IPS-18c (cell line): ENCODE measurements around the gene CDHR3.

Source experiments
- H3K4me3 ChIP-seq: 2 replicates; pipeline ENCODE4 v1.7.0; 2013; ENCODE audit warnings: low read depth, mild to moderate bottlenecking, low read length, moderate library complexity; ENCODE audit not compliant: insufficient read depth
- H3K9me3 ChIP-seq: one replicate; pipeline ENCODE4 v1.6.1; 2013; ENCODE audit warnings: mild to moderate bottlenecking, low read length, moderate library complexity; ENCODE audit not compliant: control insufficient read depth, insufficient read depth

The CDHR3 gene

GRCh38 chr7:106063024-106063423 lies 100.0 kb downstream of the CDHR3 start:
- Histone ChIP-seq H3K9me3 (no peaks in the 10 kb centered on the region), H3K4me3 (no peak overlapping the region)

- H3K9me3 ChIP-seq, result no peaks in the 10 kb centered on the region
- H3K4me3 ChIP-seq, result no peak overlapping the region
These were observed 100.6 kb downstream of the CDHR3 start for GRCh38 chr7:106063692-106064091.

- Histone ChIP-seq H3K4me3 (no peak overlapping the region), H3K9me3 (no peaks in the 10 kb centered on the region)
These were observed 101.3 kb downstream of the CDHR3 start for GRCh38 chr7:106064316-106064715.

GRCh38 chr7:106064771-106065574 lies 101.9 kb downstream of the CDHR3 start:
- Histone ChIP-seq H3K4me3 (no peak overlapping the region), H3K9me3 (no peaks in the 10 kb centered on the region)

- Histone ChIP-seq H3K4me3 (no peak overlapping the region), H3K9me3 (no peaks in the 10 kb centered on the region)
These were observed 102.8 kb downstream of the CDHR3 start for GRCh38 chr7:106065575-106066500.

- H3K4me3 ChIP-seq, result no peak overlapping the region
These were observed 104.6 kb downstream of the CDHR3 start for GRCh38 chr7:106067678-106068077.

GRCh38 chr7:106068538-106068961 lies 105.5 kb downstream of the CDHR3 start:
- Histone ChIP-seq H3K9me3 (no peaks in the 10 kb centered on the region), H3K4me3 (no peak overlapping the region)

More at GRCh38 chr7:106067678-106068077, 104.6 kb downstream of the CDHR3 start:
- no peaks in the 10 kb centered on the region for H3K9me3 ChIP-seq

- Histone ChIP-seq H3K4me3 (no peak overlapping the region), H3K9me3 (no peaks in the 10 kb centered on the region)
These were observed 105.9 kb downstream of the CDHR3 start for GRCh38 chr7:106068986-106069385.

GRCh38 chr7:106069471-106070200 lies 106.6 kb downstream of the CDHR3 start:
- no peak overlapping the region for H3K4me3 ChIP-seq

GRCh38 chr7:106070201-106070551 lies 107.1 kb downstream of the CDHR3 start:
- Histone ChIP-seq H3K4me3 (no peak overlapping the region), H3K9me3 (no peaks in the 10 kb centered on the region)

More at GRCh38 chr7:106069471-106070200, 106.6 kb downstream of the CDHR3 start:
- H3K9me3 ChIP-seq, result no peaks in the 10 kb centered on the region

- H3K4me3 ChIP-seq, result no peak overlapping the region
- no peaks in the 10 kb centered on the region for H3K9me3 ChIP-seq
These were observed 107.6 kb downstream of the CDHR3 start for GRCh38 chr7:106070567-106071254.

GRCh38 chr7:106071356-106071998 lies 108.4 kb downstream of the CDHR3 start:
- Histone ChIP-seq H3K4me3 (no peak overlapping the region), H3K9me3 (no peaks in the 10 kb centered on the region)

GRCh38 chr7:106071999-106072714 lies 109.1 kb downstream of the CDHR3 start:
- no peak overlapping the region for H3K4me3 ChIP-seq
- no peaks in the 10 kb centered on the region for H3K9me3 ChIP-seq

GRCh38 chr7:106072715-106073091 lies 109.6 kb downstream of the CDHR3 start:
- H3K4me3 ChIP-seq, result no peak overlapping the region
- no peaks in the 10 kb centered on the region for H3K9me3 ChIP-seq

GRCh38 chr7:106073701-106074100 lies 110.6 kb downstream of the CDHR3 start:
- Histone ChIP-seq H3K4me3 (no peak overlapping the region), H3K9me3 (no peaks in the 10 kb centered on the region)

GRCh38 chr7:106074257-106074656 lies 111.2 kb downstream of the CDHR3 start:
- no peak overlapping the region for H3K4me3 ChIP-seq
- H3K9me3 ChIP-seq, result no peaks in the 10 kb centered on the region
